HG02885 (cell line): Measurements from ENCODE around the gene IQGAP2.
"Not testable (repeated sequence)": the region's sequence is repeated elsewhere in the genome, so short reads cannot be mapped to it uniquely, and the experiment has no call there.

Experiments
- ATAC-seq: cut with Tn5 transposase; IDR thresholded peaks from one replicate; pipeline ENCODE4 v1.9.1; 2021; ENCODE audit warnings: mild to moderate bottlenecking; ENCODE audit not compliant: unreplicated experiment, poor library complexity

IQGAP2 gene

DNA sequence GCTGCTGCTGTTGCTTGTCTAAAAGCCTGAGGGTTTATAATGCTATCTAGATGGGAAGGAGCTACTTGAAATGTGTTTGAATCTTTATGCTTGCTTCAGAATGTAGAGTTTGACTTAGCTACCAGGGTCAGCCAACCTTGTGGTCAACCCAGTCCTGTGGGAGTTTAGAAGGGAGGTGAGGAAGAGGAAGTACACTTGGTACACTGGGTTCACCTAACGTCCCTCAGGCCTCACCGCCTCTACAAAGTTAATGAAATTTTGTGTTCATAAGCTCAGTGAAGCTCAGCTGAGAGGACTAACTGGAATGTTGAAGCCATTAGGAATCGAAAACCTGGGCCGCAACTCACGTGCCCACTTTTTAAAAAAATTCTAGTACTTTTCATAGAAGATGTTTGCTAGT, 10.7 kb downstream of the IQGAP2 start:
- ATAC-seq: no peak

DNA sequence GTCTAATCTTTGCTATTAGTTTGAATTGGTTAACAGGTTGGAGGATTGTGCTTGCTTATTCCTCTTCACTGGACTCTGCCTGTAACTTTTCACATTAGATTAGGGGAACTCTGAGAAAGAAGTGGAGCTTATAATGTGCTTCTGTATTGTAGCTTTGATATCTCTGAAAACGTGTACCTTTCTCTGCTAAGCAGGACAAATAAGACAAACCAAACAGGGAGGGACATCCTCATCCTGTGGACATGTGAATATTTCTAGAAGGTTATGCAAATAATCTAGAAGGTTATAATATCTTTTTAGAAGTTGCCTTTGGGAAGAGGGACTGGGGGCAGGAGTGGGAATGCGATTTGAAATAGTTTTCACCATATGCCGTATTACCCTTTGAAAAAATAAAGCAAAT, 11.7 kb downstream of the IQGAP2 start:
- ATAC-seq: no peak

- no peak for ATAC-seq
These were observed 12.8 kb downstream of the IQGAP2 start for GRCh38 chr5:76415855-76416254.

DNA sequence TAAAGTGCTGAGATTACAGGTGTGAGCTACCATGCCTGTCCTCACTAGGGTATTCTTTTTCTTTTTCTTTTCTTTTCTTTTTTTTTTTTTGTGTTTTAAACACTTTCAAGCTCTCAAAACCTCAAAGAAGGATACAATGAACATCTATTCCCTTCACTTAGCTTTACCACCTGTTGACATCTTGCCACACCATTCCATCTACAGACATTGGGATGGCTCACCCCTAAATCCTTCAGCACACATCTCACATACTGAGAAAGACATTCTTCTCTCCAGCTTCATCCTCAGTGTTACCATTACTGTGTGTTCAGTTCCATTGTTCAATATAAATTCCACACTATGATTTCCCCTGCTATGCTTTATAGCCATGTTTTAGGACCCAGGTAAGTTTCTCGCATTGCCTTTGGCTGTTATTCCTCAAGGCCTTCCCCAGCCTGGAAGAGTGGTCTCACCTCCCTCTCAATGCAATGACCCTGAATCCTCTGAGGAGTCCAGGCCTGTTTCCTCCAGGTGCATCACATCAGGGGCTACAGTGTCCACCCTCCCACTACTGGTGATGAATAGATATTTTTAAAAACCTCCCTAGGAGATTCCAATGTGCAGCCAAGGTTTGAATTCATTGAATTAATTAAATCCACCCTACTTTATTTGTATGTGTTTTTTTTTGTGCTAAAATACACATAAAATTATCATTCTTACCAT, 16.7 kb downstream of the IQGAP2 start:
- ATAC-seq: no peak

- no peak for ATAC-seq
These were observed 19.1 kb downstream of the IQGAP2 start for GRCh38 chr5:76422227-76422626.

DNA sequence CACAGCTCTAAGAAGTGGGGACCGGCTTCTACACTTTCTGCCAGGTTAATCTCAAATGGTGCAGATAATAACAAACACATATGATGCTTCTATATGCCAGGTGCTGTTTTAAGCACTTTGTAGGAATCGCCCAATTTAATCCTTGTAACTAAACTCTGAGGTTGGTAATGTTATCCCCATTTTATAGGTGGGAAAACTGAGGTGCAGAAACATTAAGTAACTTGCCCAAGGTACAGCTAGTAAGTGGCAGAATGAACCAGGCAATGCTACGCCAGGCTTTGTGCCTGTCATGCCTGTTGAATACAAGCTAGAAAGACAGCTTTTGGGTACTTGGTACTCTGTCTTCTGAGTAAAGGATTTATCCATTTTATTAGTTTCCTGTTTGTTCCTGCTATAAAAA, 19.7 kb downstream of the IQGAP2 start:
- ATAC-seq: no peak

DNA sequence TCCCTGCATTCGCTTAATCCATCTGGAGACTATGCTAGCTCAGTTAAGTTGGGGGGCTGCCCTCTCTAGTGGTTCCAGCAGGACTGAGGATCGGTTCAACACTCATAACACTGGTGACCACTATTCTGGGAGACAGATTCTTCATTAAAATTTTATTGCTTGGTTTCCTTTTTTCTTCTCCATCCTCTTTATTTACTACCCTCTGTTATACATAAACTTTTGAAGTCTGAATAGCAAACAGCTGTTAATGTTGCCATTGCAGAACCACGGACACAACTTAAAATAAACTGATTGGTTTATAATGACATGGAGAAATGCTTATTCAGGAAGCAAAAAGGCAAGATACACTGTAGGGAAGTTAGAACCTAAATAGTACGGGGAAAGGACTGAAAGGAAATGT, 22.1 kb downstream of the IQGAP2 start:
- no peak for ATAC-seq

GRCh38 chr5:76425928-76426804, 23.1 kb downstream of the IQGAP2 start:
- ATAC-seq: no peak

DNA sequence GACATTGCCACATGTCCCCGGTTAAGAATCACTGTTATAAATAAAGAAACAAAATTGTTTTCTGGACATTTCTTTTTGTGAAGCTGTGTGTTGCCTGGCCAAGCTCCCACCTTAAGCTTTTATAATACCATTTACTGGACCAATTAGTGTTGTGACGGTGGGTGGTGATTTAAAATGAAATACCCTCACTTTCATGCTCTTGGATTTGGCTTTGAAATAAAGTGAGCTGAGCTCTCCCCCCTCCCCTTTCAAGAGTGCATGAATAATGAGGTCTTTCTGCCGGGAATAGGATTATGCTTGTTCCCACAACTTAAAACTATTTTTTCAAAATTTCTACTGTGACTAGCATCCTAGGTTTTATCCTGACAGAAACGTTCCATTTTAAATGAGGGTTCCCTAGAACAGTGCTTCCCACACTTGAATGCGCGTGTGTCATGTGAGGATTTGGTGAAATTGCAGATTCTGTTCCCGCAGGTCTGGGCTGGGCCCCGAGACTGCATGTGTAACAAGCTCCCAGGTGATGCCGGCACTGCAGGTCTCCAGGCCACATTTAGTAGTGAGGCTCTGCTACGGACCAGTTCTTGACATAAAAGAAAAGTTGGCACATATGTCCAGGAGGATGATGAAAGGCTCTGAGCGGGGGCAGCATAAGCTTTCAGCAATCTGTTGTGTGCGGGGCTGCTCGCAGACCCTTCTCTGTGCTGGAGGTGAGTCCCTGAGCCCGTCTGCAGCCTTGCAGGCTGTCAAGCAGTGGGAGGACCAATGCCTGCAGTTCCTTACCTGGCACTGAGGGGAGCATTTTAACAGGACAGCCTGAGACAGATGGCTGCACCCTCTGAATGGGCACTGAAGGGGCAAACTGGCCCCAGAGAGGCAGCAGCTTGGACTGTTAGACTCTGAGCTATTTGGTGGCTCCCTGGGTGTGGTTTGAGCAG, 24.4 kb downstream of the IQGAP2 start:
- ATAC-seq: no peak

- ATAC-seq: not testable (repeated sequence)
These were observed 25.5 kb downstream of the IQGAP2 start for GRCh38 chr5:76428550-76428949.

DNA sequence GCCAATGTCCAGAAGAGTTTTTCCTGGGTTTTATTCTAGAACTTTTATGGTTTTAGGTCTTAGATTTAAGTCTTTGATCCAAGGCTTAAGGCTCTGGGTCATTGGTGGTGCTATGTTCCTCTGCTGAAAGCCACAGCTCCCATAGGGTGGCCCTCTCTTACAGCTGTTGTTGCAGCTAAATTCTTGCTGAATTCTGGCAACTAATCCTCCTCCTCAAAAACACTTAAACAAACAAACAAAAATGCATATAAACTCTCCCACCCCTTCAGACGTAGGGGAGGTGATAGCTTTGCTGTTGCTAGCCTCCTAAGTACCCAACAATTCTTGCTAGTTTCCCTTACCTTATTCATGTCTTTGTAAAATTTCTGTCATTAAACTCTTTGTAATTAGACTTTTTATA, 30.2 kb downstream of the IQGAP2 start:
- no peak for ATAC-seq

DNA sequence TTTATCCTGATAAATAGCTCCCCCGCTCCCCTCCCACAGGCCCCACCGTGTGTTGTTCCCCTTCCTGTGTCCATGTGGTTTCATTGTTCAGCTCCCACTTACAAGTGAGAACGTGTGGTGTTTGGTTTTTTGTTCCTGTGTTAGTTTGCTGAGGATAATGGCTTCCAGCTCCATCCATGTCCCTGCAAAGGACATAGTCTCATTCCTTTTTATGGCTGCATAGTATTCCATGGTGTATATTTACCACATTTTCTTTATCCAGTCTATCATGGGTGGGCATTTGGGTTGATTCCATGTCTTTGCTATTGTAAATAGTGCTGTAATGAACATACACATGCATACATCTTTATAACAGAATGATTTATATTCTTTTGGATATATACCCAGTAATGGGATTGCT, 34.4 kb downstream of the IQGAP2 start:
- ATAC-seq: not testable (repeated sequence)

GRCh38 chr5:76438025-76438424, 34.9 kb downstream of the IQGAP2 start:
- no peak for ATAC-seq

DNA sequence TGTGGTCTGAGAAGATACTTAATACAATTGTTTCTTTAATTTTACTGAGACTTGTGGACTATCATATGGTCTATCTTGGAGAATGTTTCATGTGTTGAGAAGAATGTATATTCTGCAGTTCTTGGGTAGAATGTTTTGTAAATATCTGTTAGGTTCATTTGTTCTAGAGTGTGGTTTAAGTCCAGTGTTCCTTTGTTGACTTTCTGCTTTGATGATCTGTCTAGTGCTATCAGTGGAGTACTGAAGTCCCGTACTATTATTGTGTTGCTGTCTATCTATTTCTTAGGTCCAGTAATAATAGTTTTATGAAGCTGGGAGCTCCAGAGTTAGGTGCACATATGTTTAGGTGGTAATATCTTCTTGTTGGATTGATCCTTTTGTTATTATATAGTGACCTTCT, 36.1 kb downstream of the IQGAP2 start:
- ATAC-seq: no peak

DNA sequence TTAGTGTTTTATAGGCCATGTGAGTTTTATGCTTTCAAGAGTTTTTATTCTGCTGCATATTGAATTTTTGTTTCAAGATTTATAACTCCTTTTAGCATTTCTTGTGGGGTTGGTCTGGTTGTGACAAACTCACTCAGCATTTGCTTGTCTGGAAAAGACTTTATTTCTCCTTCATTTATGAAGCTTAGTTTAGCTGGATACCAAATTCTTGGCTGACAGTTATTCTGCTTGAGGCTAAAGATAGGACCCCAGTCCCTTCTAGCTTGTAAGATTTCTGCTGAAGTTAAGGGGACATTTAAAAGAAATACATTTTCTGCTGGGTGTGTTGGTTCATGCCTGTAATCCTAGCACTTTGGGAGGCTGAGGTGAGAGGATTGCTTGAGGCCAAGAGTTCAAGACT, 36.8 kb downstream of the IQGAP2 start:
- ATAC-seq: no peak

GRCh38 chr5:76441101-76441500, 38.0 kb downstream of the IQGAP2 start:
- no peak for ATAC-seq

DNA sequence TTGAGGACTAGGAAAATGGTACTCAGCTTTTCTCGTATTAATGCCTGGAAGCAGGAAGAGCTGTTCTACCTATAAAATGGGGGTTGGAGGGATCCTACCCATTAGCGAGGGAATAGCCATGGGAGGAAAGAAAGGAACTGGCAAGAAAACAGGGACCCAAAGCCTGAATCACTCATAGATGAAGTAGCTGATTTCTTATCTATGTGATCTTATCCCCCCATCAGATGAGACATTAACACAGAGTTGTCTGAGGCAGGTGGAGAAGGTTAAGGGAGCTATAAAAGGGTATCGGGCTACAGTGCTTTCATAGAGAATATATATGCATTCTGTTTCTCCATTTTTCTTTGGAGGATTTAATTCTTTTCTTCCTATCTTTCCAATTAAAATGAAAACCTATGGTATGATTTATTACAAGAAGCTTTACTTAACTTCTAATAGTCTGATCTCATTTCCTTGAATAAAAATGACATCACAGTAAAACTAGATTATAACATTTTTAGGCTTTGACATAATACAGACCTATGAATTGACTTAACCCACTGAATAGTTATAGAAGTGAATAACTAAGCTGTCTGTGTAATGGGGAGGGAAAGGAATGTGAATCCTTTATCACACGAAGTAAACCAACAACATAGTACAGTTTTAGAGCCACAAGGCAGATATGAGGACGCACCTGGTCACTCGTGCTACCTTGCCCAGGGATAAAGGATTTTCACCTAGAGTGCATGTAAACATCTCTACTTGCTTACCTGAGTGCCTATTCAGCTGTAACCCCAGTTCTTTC, 39.0 kb downstream of the IQGAP2 start:
- no peak for ATAC-seq

GRCh38 chr5:76443066-76443800, 40.1 kb downstream of the IQGAP2 start:
- ATAC-seq: no peak

GRCh38 chr5:76445063-76445462, 42.0 kb downstream of the IQGAP2 start:
- no peak for ATAC-seq
